IMR-90 (cell line): ENCODE results near the gene BCL11A. TPM values are rescaled to one million over a fixed set of nuclear protein-coding genes. Genes with fewer than 3 reads are reported as not detected.

Source experiments
- ATAC-seq: fragments of 200-7000 bp; cut with Tn5 transposase; 2 replicates; pipeline ENCODE4 v1.9.1; 2020; ENCODE audit warnings: low read depth, mild to moderate bottlenecking, moderate library complexity
- BruUV-seq: library from RNA; stranded (reverse); fragments of 400-500 nt; replicated peaks from 2 replicates; lab custom pipeline; 2021; lab: Mats Ljungman, UMichigan
- CTCF ChIA-PET: fragments of 300-600 bp; formaldehyde crosslinking; extraction: SDS; loops from one replicate; lab custom pipeline; 2021; ENCODE audit warnings: antibody characterized with exemption; lab: Yijun Ruan, JAX
- POLR2A ChIA-PET: fragments of 300-600 bp; sonication (Branson Sonifier 250); formaldehyde crosslinking; loops from one replicate; lab custom pipeline; 2022; ENCODE audit warnings: antibody characterized with exemption; ENCODE audit not compliant: unreplicated experiment; lab: Charles Lee
- DNase-seq: peaks from one replicate; pipeline ENCODE4 v3.0.0; 2013
- H2AFZ ChIP-seq: replicated peaks from 2 replicates; pipeline ENCODE3; 2013; ENCODE audit warnings: low read length, mild to moderate bottlenecking; ENCODE audit not compliant: poor library complexity
- H2AK5ac ChIP-seq: 2 replicates; pipeline ENCODE4 v1.6.1; 2013; ENCODE audit warnings: low read depth, low read length, inconsistent platforms
- H2AK9ac ChIP-seq: replicated peaks from 2 replicates; pipeline ENCODE3; 2013; ENCODE audit warnings: mild to moderate bottlenecking, low read depth, low read length, moderate library complexity; ENCODE audit not compliant: poor library complexity
- H2BK120ac ChIP-seq: 2 replicates; pipeline ENCODE4 v1.6.1; 2013; ENCODE audit warnings: low read depth, low read length, inconsistent platforms
- H2BK15ac ChIP-seq: 3 replicates; pipeline ENCODE4 v1.6.1; 2013; ENCODE audit warnings: low read depth, low read length, inconsistent platforms
- H2BK20ac ChIP-seq: 2 replicates; pipeline ENCODE4 v1.6.1; 2013; ENCODE audit warnings: low read depth, mild to moderate bottlenecking, inconsistent platforms, low read length, moderate library complexity
- H2BK5ac ChIP-seq: 2 replicates; pipeline ENCODE4 v1.6.1; 2013; ENCODE audit warnings: mild to moderate bottlenecking, low read depth, low read length, inconsistent platforms; ENCODE audit not compliant: poor library complexity, severe bottlenecking
- H3K14ac ChIP-seq: replicated peaks from 2 replicates; pipeline ENCODE4 v1.6.1; 2013; ENCODE audit warnings: low read depth, low read length, inconsistent platforms
- H3K18ac ChIP-seq: 2 replicates; pipeline ENCODE4 v1.6.1; 2013; ENCODE audit warnings: low read depth, low read length, control low read depth
- H3K23ac ChIP-seq: 2 replicates; pipeline ENCODE4 v1.6.1; 2013; ENCODE audit warnings: low read depth, low read length, inconsistent platforms
- H3K27ac ChIP-seq: 2 replicates; pipeline ENCODE4 v1.5.1; 2013; ENCODE audit warnings: mild to moderate bottlenecking, control low read depth, low read length; ENCODE audit not compliant: insufficient read depth
- H3K27me3 ChIP-seq: 2 replicates; pipeline ENCODE4 v1.6.1; 2013; ENCODE audit warnings: low read length; ENCODE audit not compliant: control insufficient read depth, insufficient read depth
- H3K36me3 ChIP-seq: 2 replicates; pipeline ENCODE4 v1.6.1; 2013; ENCODE audit warnings: low read length, mixed read lengths; ENCODE audit not compliant: control insufficient read depth, insufficient read depth
- H3K4ac ChIP-seq: 2 replicates; pipeline ENCODE4 v1.6.1; 2013; ENCODE audit warnings: low read depth, low read length, inconsistent platforms
- H3K4me1 ChIP-seq: 2 replicates; pipeline ENCODE4 v1.6.1; 2013; ENCODE audit warnings: low read length, mixed read lengths; ENCODE audit not compliant: control insufficient read depth, insufficient read depth
- H3K4me2 ChIP-seq: 2 replicates; pipeline ENCODE4 v1.6.1; 2013; ENCODE audit warnings: low read depth, mild to moderate bottlenecking, control low read depth, low read length, moderate library complexity
- H3K4me3 ChIP-seq: 2 replicates; pipeline ENCODE4 v1.5.1; 2013; ENCODE audit warnings: low read depth, mild to moderate bottlenecking, control low read depth, low read length, moderate library complexity; ENCODE audit not compliant: insufficient read depth
- H3K56ac ChIP-seq: 2 replicates; pipeline ENCODE4 v1.6.1; 2013; ENCODE audit warnings: low read length, inconsistent platforms; ENCODE audit not compliant: insufficient read depth; ENCODE audit errors: extremely low read depth
- H3K79me1 ChIP-seq, 2 experiments: 2 replicates each; pipeline ENCODE4 v1.6.1; 2013; ENCODE audit warnings: low read length in 2 of 2, inconsistent platforms in 1 of 2, low read depth in 1 of 2
- H3K9ac ChIP-seq: 2 replicates; pipeline ENCODE4 v1.6.1; 2013; ENCODE audit warnings: low read depth, low read length, control low read depth
- H3K9me1 ChIP-seq: 2 replicates; pipeline ENCODE4 v1.6.1; 2013; ENCODE audit warnings: low read length, inconsistent platforms; ENCODE audit not compliant: insufficient read depth
- H3K9me3 ChIP-seq: 2 replicates; pipeline ENCODE4 v1.6.1; 2013; ENCODE audit warnings: low read length; ENCODE audit not compliant: control insufficient read depth, insufficient read depth
- H4K20me1 ChIP-seq: 2 replicates; pipeline ENCODE4 v1.6.1; 2013; ENCODE audit warnings: low read length, inconsistent platforms; ENCODE audit not compliant: insufficient read depth
- H4K5ac ChIP-seq: 2 replicates; pipeline ENCODE4 v1.6.1; 2013; ENCODE audit warnings: mild to moderate bottlenecking, low read depth, low read length, control low read depth
- H4K8ac ChIP-seq, 2 experiments: 2 replicates each; pipeline ENCODE4 v1.6.1; 2013; ENCODE audit warnings: low read depth in 2 of 2, low read length in 2 of 2, control low read depth in 1 of 2, inconsistent platforms in 1 of 2
- H4K91ac ChIP-seq: 2 replicates; pipeline ENCODE4 v1.6.1; 2013; ENCODE audit warnings: low read depth, low read length, inconsistent platforms; ENCODE audit not compliant: insufficient read depth
- CHD1 ChIP-seq: IDR thresholded peaks from 2 replicates; pipeline ENCODE4 v1.6.1; 2012; ENCODE audit warnings: low read depth, low read length, improper control_type of control experiment
- MAFK ChIP-seq: IDR thresholded peaks from 2 replicates; pipeline ENCODE4 v1.6.1; 2012; ENCODE audit warnings: low read depth, low read length, improper control_type of control experiment
- MAZ ChIP-seq: IDR thresholded peaks from 2 replicates; pipeline ENCODE4 v1.6.1; 2012; ENCODE audit warnings: low read depth, mild to moderate bottlenecking, low read length, improper control_type of control experiment, moderate library complexity, borderline replicate concordance
- POLR2A ChIP-seq: IDR thresholded peaks from 2 replicates; pipeline ENCODE4 v1.6.1; 2012; ENCODE audit warnings: mild to moderate bottlenecking, low read depth, low read length
- RAD21 ChIP-seq: IDR thresholded peaks from 2 replicates; pipeline ENCODE4 v1.6.1; 2012; ENCODE audit warnings: low read length, improper control_type of control experiment
- RCOR1 ChIP-seq: IDR thresholded peaks from 2 replicates; pipeline ENCODE4 v1.6.1; 2012; ENCODE audit warnings: mild to moderate bottlenecking, low read length, improper control_type of control experiment; ENCODE audit not compliant: insufficient replicate concordance
- SMC3 ChIP-seq: fragments of 150-350 bp; IDR thresholded peaks from 2 replicates; pipeline ENCODE4 v1.6.1; 2016; ENCODE audit warnings: low read depth, mild to moderate bottlenecking, antibody characterized with exemption, low read length, moderate library complexity
- USF2 ChIP-seq: fragments of 150-350 bp; IDR thresholded peaks from 2 replicates; pipeline ENCODE4 v1.6.1; 2017; ENCODE audit warnings: mild to moderate bottlenecking, antibody characterized with exemption, low read length, low read depth
- WGBS, 2 experiments: methylation state at CpG; one replicate each; pipeline versions ENCODE4 v1.1.5 to v1.1.7; 2013; ENCODE audit warnings: missing lambda C conversion rate in 2 of 2; ENCODE audit not compliant: insufficient read length in 1 of 2; ENCODE audit errors: extremely low coverage in 2 of 2; 5-methylcytosine and 5-hydroxymethylcytosine counted together
- dilution Hi-C: fragments of 300-500 bp; cut with HindIII; formaldehyde crosslinking; loops from one replicate; pipeline ENCODE4 v1.14.3; 2018; ENCODE audit warnings: low sequenced_read_pairs; ENCODE audit not compliant: unreplicated experiment
- in situ Hi-C: fragments of 300-500 bp; cut with MboI; formaldehyde crosslinking; loops from 3 replicates; pipeline ENCODE4 v1.14.3; 2019; ENCODE audit warnings: low sequenced_read_pairs, inconsistent platforms, mixed read lengths
- intact Hi-C: fragments of 100-400 bp; cut with micrococcal nuclease; formaldehyde crosslinking; loops from 2 replicates; pipeline ENCODE4 v1.10.0; 2022
- polyA plus RNA-seq, 3 experiments: library from polyadenylated mRNA; depleted of rRNA; stranded (reverse); fragments of >200 nt; gene quantifications; 2 replicates each; pipeline ENCODE4 v1.2.3, GENCODE V29; 2012; ENCODE audit warnings: low replicate concordance in 1 of 3
- total RNA-seq: library from RNA; depleted of rRNA; stranded (reverse); fragments of >200 nt; gene quantifications from 2 replicates; pipeline ENCODE4 v1.2.3, GENCODE V29; 2012

BCL11A gene
- total and polyA plus RNA-seq, 2 of the 4 experiments (the other 2 are of a cell fraction) = 1.0 to 1.1 TPM

- H2BK20ac ChIP-seq = no peak overlapping the region
- no peak overlapping the region for H2AK9ac ChIP-seq
- no peak overlapping the region for H3K18ac ChIP-seq
- H3K9ac ChIP-seq = no peak overlapping the region
- no peak overlapping the region for H3K27ac ChIP-seq
- no peak overlapping the region for H3K4me3 ChIP-seq
- DNase-seq (no peak), ATAC-seq (no peak)
- no peak overlapping the region for H2BK15ac ChIP-seq
- no peak overlapping the region for H3K23ac ChIP-seq
- no peak overlapping the region for H3K56ac ChIP-seq
- TF ChIP-seq SMC3 (no peak), POLR2A (no peak), RAD21 (no peak), RCOR1 (no peak), MAFK (no peak), MAZ (no peak), CHD1 (no peak), USF2 (no peak)
- dilution Hi-C loops (no loop called here), intact Hi-C loops (no loop called here), in situ Hi-C loops (no loop called here)
- H3K4me2 ChIP-seq = no peak overlapping the region
- no peaks in the 10 kb centered on the region for H3K9me3 ChIP-seq
- no peak overlapping the region for H2BK5ac ChIP-seq
- no peaks in the 10 kb centered on the region for H3K4me1 ChIP-seq
- ChIA-PET POLR2A (no interaction called here), CTCF (interaction anchor here (1.0 kb wide), 1 partner anchor 9 kb away, joined by 3 read pairs; no protein-coding TSS in a partner anchor)
- H4K8ac ChIP-seq = no peak overlapping the region
- H3K79me1 ChIP-seq = no peaks in the 10 kb centered on the region
- no peak overlapping the region for H3K14ac ChIP-seq
- no peaks in the 10 kb centered on the region for H3K9me1 ChIP-seq
- no TSS peak for BruUV-seq
- H4K5ac ChIP-seq = no peak overlapping the region
- no peaks in the 10 kb centered on the region for H3K36me3 ChIP-seq
- H4K20me1 ChIP-seq = no peaks in the 10 kb centered on the region; the same call in 1 of the 2 replicates
- H3K4ac ChIP-seq = no peak overlapping the region
- WGBS, 2 experiments = 100% methylated on average over 3 of the region's 8 CpGs; no CpG with 5 or more reads in 1 of the 2 experiments
- no peak overlapping the region for H2AFZ ChIP-seq
- no peak overlapping the region for H2AK5ac ChIP-seq
- H4K91ac ChIP-seq = no peak overlapping the region
- peaks cover 2% of the 10 kb centered on the region; the same call in 1 of the 2 replicates for H3K27me3 ChIP-seq
- H2BK120ac ChIP-seq = no peak overlapping the region
These were observed 54.5 kb downstream of the BCL11A start for GRCh38 chr2:60498816-60499429.
